Gastrocnemius medialis (tissue), 4 donors: ENCODE results near the gene GPHN.

Experiments
- POLR2A ChIP-seq, 2 donors: fragments of 450-650 bp; IDR thresholded peaks; one replicate each; pipeline ENCODE4 v1.6.1; 2017; ENCODE audit warnings: antibody characterized with exemption in 2 of 2, mild to moderate bottlenecking in 2 of 2, moderate library complexity in 2 of 2
- TF ChIP-seq, protein P1 (sequence below), 5 experiments: fragments of 450-650 bp in 3 of 5; fragments of 200-600 bp in 2 of 5; sonication (generic) in 2 of 5; IDR thresholded peaks in 4 of 5; conservative IDR thresholded peaks in 1 of 5; 1 replicate in 4 of 5; 2 replicates in 1 of 5; pipeline ENCODE4 v1.5.1; 2016 to 2019; ENCODE audit warnings: antibody characterized with exemption in 5 of 5, mild to moderate bottlenecking in 3 of 5, moderate library complexity in 3 of 5

DNA sequence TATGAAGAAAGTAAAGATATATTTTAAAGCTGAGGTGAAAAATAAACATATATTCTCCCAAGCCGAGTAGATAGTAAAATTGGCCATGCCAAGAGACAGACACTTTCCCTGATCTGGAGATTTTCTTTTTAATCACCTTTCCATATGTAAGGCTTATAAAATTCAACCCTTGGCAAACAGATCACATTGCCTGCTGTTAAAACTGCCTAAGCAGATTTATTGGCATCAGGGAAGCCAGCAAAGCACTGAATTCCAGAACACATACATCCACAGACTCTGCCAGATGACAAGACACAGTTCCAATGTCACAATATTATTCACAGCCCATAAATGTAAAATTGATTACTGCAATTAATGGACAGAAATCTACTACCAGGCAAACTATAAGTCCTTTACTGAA is 603.1 kb downstream of the GPHN start:
- TF ChIP-seq, protein P1, sequence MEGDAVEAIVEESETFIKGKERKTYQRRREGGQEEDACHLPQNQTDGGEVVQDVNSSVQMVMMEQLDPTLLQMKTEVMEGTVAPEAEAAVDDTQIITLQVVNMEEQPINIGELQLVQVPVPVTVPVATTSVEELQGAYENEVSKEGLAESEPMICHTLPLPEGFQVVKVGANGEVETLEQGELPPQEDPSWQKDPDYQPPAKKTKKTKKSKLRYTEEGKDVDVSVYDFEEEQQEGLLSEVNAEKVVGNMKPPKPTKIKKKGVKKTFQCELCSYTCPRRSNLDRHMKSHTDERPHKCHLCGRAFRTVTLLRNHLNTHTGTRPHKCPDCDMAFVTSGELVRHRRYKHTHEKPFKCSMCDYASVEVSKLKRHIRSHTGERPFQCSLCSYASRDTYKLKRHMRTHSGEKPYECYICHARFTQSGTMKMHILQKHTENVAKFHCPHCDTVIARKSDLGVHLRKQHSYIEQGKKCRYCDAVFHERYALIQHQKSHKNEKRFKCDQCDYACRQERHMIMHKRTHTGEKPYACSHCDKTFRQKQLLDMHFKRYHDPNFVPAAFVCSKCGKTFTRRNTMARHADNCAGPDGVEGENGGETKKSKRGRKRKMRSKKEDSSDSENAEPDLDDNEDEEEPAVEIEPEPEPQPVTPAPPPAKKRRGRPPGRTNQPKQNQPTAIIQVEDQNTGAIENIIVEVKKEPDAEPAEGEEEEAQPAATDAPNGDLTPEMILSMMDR (IDR thresholded peaks at IDR 0.05 in 4 of 5, conservative IDR thresholded peaks at IDR 0.05 in 1 of 5) = no peak
- TF ChIP-seq POLR2A (IDR thresholded peaks at IDR 0.05) = no peak
